H9 (cell line): ENCODE data around the gene TLE4. TPM values are rescaled to one million over a fixed set of nuclear protein-coding genes. Genes with fewer than 3 reads are reported as not detected.

ENCODE experiments used
- DNase-seq: peaks from one replicate; pipeline ENCODE4 v3.0.0-alpha.2; 2017
- H2AFZ ChIP-seq: one replicate; pipeline ENCODE4 v1.6.1; 2013; ENCODE audit warnings: mild to moderate bottlenecking, low read length, control low read depth, moderate library complexity
- H2AK5ac ChIP-seq: 2 replicates; pipeline ENCODE4 v1.6.1; 2013; ENCODE audit warnings: low read length, control low read depth, mixed read lengths; ENCODE audit not compliant: insufficient read length
- H2BK120ac ChIP-seq: one replicate; pipeline ENCODE4 v1.6.1; 2013; ENCODE audit warnings: low read depth, mild to moderate bottlenecking, low read length, control low read depth, inconsistent platforms; ENCODE audit not compliant: poor library complexity, severe bottlenecking
- H2BK12ac ChIP-seq: 2 replicates; pipeline ENCODE4 v1.6.1; 2013; ENCODE audit warnings: low read length, control low read depth, mixed read lengths, low read depth; ENCODE audit not compliant: insufficient read length
- H2BK15ac ChIP-seq: 2 replicates; pipeline ENCODE4 v1.6.1; 2013; ENCODE audit warnings: low read depth, low read length, control low read depth
- H2BK20ac ChIP-seq: one replicate; pipeline ENCODE4 v1.6.1; 2013; ENCODE audit warnings: low read depth, mild to moderate bottlenecking, low read length, control low read depth, inconsistent platforms; ENCODE audit not compliant: poor library complexity, severe bottlenecking
- H2BK5ac ChIP-seq: 2 replicates; pipeline ENCODE4 v1.6.1; 2013; ENCODE audit warnings: low read length, control low read depth, mixed read lengths; ENCODE audit not compliant: insufficient read length
- H3K14ac ChIP-seq: 2 replicates; pipeline ENCODE4 v1.6.1; 2013; ENCODE audit warnings: low read length, control low read depth; ENCODE audit not compliant: insufficient read depth
- H3K18ac ChIP-seq: 2 replicates; pipeline ENCODE4 v1.6.1; 2013; ENCODE audit warnings: low read depth, mild to moderate bottlenecking, mixed read lengths, low read length, control low read depth; ENCODE audit not compliant: insufficient read length
- H3K23ac ChIP-seq: 2 replicates; pipeline ENCODE4 v1.6.1; 2013; ENCODE audit warnings: low read length, control low read depth, mixed read lengths, low read depth; ENCODE audit not compliant: insufficient read length
- H3K23me2 ChIP-seq: 2 replicates; pipeline ENCODE4 v1.6.1; 2013; ENCODE audit warnings: low read depth, mild to moderate bottlenecking, mixed read lengths, low read length, control low read depth; ENCODE audit not compliant: insufficient read length, poor library complexity, severe bottlenecking
- H3K27ac ChIP-seq: 2 replicates; pipeline ENCODE4 v1.5.1; 2013; ENCODE audit warnings: low read length, control low read depth, mixed read lengths, low read depth; ENCODE audit not compliant: insufficient read length
- H3K27me3 ChIP-seq: 2 replicates; pipeline ENCODE4 v1.6.1; 2013; ENCODE audit warnings: low read length, control low read depth, inconsistent platforms; ENCODE audit not compliant: insufficient read depth
- H3K4ac ChIP-seq: 2 replicates; pipeline ENCODE4 v1.6.1; 2013; ENCODE audit warnings: low read depth, mild to moderate bottlenecking, control low read depth, inconsistent platforms, low read length, moderate library complexity
- H3K4me1 ChIP-seq: 2 replicates; pipeline ENCODE4 v1.6.1; 2013; ENCODE audit warnings: low read length, control low read depth, inconsistent platforms; ENCODE audit not compliant: insufficient read depth
- H3K4me2 ChIP-seq: 2 replicates; pipeline ENCODE4 v1.6.1; 2013; ENCODE audit warnings: low read length, control low read depth, mixed read lengths; ENCODE audit not compliant: insufficient read length, insufficient read depth
- H3K56ac ChIP-seq: 2 replicates; pipeline ENCODE4 v1.6.1; 2013; ENCODE audit warnings: low read depth, mild to moderate bottlenecking, mixed read lengths, low read length, control low read depth; ENCODE audit not compliant: insufficient read length
- H3K79me1 ChIP-seq: 2 replicates; pipeline ENCODE4 v1.6.1; 2013; ENCODE audit warnings: low read depth, mild to moderate bottlenecking, moderate library complexity, low read length, control low read depth, inconsistent platforms; ENCODE audit not compliant: insufficient read depth, poor library complexity, severe bottlenecking
- H3K79me2 ChIP-seq: 2 replicates; pipeline ENCODE4 v1.6.1; 2013; ENCODE audit warnings: low read length, control low read depth, inconsistent platforms; ENCODE audit not compliant: insufficient read depth
- H3K9ac ChIP-seq: 2 replicates; pipeline ENCODE4 v1.6.1; 2013; ENCODE audit warnings: low read length, control low read depth, mixed read lengths; ENCODE audit not compliant: insufficient read length; ENCODE audit errors: extremely low read depth
- H3K9me3 ChIP-seq: one replicate; pipeline ENCODE4 v1.6.1; 2013; ENCODE audit warnings: low read depth, low read length, inconsistent platforms; ENCODE audit not compliant: control insufficient read depth
- H3T11ph ChIP-seq: one replicate; pipeline ENCODE4 v1.6.1; 2013; ENCODE audit warnings: mild to moderate bottlenecking, low read length, control low read depth, inconsistent platforms
- H4K20me1 ChIP-seq: one replicate; pipeline ENCODE4 v1.6.1; 2013; ENCODE audit not compliant: control insufficient read depth, insufficient read length, insufficient read depth
- H4K5ac ChIP-seq: 2 replicates; pipeline ENCODE4 v1.6.1; 2013; ENCODE audit warnings: low read depth, mild to moderate bottlenecking, mixed read lengths, low read length, control low read depth; ENCODE audit not compliant: insufficient read length
- H4K8ac ChIP-seq: replicated peaks from 2 replicates; pipeline ENCODE4 v1.6.1; 2013; ENCODE audit warnings: low read length, control low read depth, mixed read lengths, low read depth; ENCODE audit not compliant: insufficient read length
- H4K91ac ChIP-seq: 2 replicates; pipeline ENCODE4 v1.6.1; 2013; ENCODE audit warnings: low read depth, mild to moderate bottlenecking, moderate library complexity, mixed read lengths, low read length, control low read depth; ENCODE audit not compliant: insufficient read length
- H3K27ac Mint-ChIP-seq, 3 experiments: 2 replicates in 2 of 3; 3 replicates in 1 of 3; pipeline ENCODE4 v1.8.0; 2020 to 2021; ENCODE audit warnings: mixed read lengths in 3 of 3, mild to moderate bottlenecking in 1 of 3, moderate library complexity in 1 of 3
- H3K27me3 Mint-ChIP-seq: 2 replicates; pipeline ENCODE4 v1.8.0; 2021; ENCODE audit warnings: low read depth, mild to moderate bottlenecking, moderate library complexity, mixed read lengths
- H3K36me3 Mint-ChIP-seq, 3 experiments: 2 replicates in 2 of 3; 3 replicates in 1 of 3; pipeline ENCODE4 v1.8.0; 2020 to 2021; ENCODE audit warnings: low read depth in 3 of 3, mixed read lengths in 3 of 3; ENCODE audit not compliant: insufficient read depth in 1 of 3
- H3K4me1 Mint-ChIP-seq, 2 experiments: 2 replicates each; pipeline ENCODE4 v1.8.0; 2020; ENCODE audit warnings: mixed read lengths in 2 of 2
- H3K4me3 Mint-ChIP-seq, 2 experiments: 2 replicates in 1 of 2; 3 replicates in 1 of 2; pipeline ENCODE4 v1.8.0; 2020 to 2021; ENCODE audit warnings: mild to moderate bottlenecking in 2 of 2, mixed read lengths in 2 of 2, moderate library complexity in 1 of 2
- H3K9me3 Mint-ChIP-seq, 2 experiments: 2 replicates in 1 of 2; 3 replicates in 1 of 2; pipeline ENCODE4 v1.8.0; 2020; ENCODE audit warnings: mild to moderate bottlenecking in 2 of 2, mixed read lengths in 2 of 2, moderate library complexity in 1 of 2
- CTCF ChIP-seq: fragments of 200-600 bp; sonication (generic); conservative IDR thresholded peaks from 3 replicates; pipeline ENCODE4 v1.8.0; 2021; ENCODE audit warnings: antibody characterized with exemption, mild to moderate bottlenecking
- WGBS: extraction: QIAGEN DNeasy Blood & Tissue Kit; methylation state at CpG from one replicate; pipeline ENCODE4 v1.1.7; 2013; ENCODE audit warnings: missing lambda C conversion rate, low lambda C conversion rate, mixed read lengths; ENCODE audit not compliant: insufficient read length; ENCODE audit errors: extremely low coverage; 5-methylcytosine and 5-hydroxymethylcytosine counted together
- total RNA-seq: library from RNA; stranded (reverse); gene quantifications from 2 replicates; pipeline ENCODE4 v1.2.1, GENCODE V29; 2021

The TLE4 gene
- total RNA-seq, 1 experiment from 2014 or later: 35.1 TPM

DNA sequence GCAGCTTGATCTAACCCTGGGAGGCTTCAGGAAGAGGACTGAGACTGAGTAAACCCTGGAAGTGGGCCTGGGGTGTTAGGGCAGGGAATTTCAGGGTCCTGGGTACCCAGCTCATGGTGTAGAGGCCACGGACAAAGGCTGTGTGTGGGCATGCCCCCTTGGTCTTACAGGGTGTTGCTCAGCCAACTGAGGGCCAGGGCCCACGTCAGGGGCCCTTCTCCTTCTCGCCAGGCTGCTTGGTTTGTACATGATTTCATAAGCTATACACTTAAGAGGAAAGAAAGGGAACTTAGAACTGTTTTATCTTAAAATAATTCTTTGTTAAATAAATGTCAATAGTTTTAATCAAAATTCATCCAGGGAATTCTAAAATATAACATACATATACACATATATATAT is 95.4 kb downstream of the TLE4 start:
- H2AFZ ChIP-seq: no peak overlapping the region
- H3K4ac ChIP-seq: no peak overlapping the region
- Mint-ChIP-seq H3K4me3 (no peak overlapping the region), H3K27ac (peak overlapping the region in 2 of 3 experiments; percentile 40 to 62; a peak in 3 of 7 replicates), H3K9me3 (no peaks in the 10 kb centered on the region), H3K27me3 (no peaks in the 10 kb centered on the region), H3K36me3 (no peaks in the 10 kb centered on the region), H3K4me1 (peaks cover 69 to 88% of the 10 kb centered on the region in 2 experiments)
- H3K9ac ChIP-seq: no peak overlapping the region
- H2BK20ac ChIP-seq: no peak overlapping the region
- no peaks in the 10 kb centered on the region for H4K20me1 ChIP-seq
- H4K8ac ChIP-seq: no peak overlapping the region
- no peak overlapping the region for H3T11ph ChIP-seq
- H3K27me3 ChIP-seq: no peaks in the 10 kb centered on the region
- 0 out of 2 replicates have a peak overlapping the region, but pooled peaks have one; percentile 40 for H3K14ac ChIP-seq
- no peaks in the 10 kb centered on the region for H3K79me2 ChIP-seq
- DNase-seq: no peak
- no CpG with 5 or more reads among the region's 3 CpGs for WGBS
- H3K27ac ChIP-seq: no peak overlapping the region
- no peak overlapping the region for H3K23ac ChIP-seq
- no peak overlapping the region for H2BK120ac ChIP-seq
- no peak overlapping the region for H4K5ac ChIP-seq
- H4K91ac ChIP-seq: no peak overlapping the region
- peak overlapping the region; percentile 41 for H2AK5ac ChIP-seq
- no peak overlapping the region for H3K18ac ChIP-seq
- H3K9me3 ChIP-seq: no peaks in the 10 kb centered on the region
- H3K56ac ChIP-seq: no peak overlapping the region
- H2BK12ac ChIP-seq: no peak overlapping the region
- H3K79me1 ChIP-seq: no peaks in the 10 kb centered on the region
- no peak overlapping the region for H2BK5ac ChIP-seq
- no peaks in the 10 kb centered on the region for H3K23me2 ChIP-seq
- peaks cover 16% of the 10 kb centered on the region for H3K4me1 ChIP-seq
- no peak for TF ChIP-seq CTCF
- H3K4me2 ChIP-seq: no peak overlapping the region
- no peak overlapping the region for H2BK15ac ChIP-seq
